ENCODE measurements around the gene LSAMP. TPM values are rescaled to one million over a fixed set of nuclear protein-coding genes. Genes with fewer than 3 reads are reported as not detected.

The LSAMP gene
- total RNA-seq, 4 donors from 2014 or later: 1.9 to 19.7 (median 2.8) TPM

DNA sequence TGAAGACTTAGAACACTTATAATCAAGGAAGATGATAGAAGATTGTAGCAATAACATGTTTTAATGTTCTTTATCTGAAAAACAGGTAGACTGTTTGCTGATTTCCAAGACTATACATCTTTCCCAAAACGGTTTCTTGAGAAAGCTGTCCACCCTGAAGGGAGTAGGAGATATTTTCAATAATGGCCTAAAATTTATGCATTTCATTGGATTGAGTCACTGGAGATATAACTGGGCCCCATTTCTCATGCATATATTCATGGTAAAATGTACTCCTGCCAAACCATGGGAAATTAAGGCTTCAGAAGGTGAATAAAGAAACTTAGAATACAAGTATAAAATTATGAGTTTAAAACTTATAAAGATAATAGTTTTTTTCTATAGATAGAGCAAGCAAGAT is 143.9 kb downstream of the LSAMP start:
- DNase-seq (ENCODE audit: low spot score) (no peak), ATAC-seq (ENCODE audit: low FRiP score) (no peak)
- TF ChIP-seq, protein P1, sequence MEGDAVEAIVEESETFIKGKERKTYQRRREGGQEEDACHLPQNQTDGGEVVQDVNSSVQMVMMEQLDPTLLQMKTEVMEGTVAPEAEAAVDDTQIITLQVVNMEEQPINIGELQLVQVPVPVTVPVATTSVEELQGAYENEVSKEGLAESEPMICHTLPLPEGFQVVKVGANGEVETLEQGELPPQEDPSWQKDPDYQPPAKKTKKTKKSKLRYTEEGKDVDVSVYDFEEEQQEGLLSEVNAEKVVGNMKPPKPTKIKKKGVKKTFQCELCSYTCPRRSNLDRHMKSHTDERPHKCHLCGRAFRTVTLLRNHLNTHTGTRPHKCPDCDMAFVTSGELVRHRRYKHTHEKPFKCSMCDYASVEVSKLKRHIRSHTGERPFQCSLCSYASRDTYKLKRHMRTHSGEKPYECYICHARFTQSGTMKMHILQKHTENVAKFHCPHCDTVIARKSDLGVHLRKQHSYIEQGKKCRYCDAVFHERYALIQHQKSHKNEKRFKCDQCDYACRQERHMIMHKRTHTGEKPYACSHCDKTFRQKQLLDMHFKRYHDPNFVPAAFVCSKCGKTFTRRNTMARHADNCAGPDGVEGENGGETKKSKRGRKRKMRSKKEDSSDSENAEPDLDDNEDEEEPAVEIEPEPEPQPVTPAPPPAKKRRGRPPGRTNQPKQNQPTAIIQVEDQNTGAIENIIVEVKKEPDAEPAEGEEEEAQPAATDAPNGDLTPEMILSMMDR (IDR thresholded peaks at IDR 0.05): no peak

DNA sequence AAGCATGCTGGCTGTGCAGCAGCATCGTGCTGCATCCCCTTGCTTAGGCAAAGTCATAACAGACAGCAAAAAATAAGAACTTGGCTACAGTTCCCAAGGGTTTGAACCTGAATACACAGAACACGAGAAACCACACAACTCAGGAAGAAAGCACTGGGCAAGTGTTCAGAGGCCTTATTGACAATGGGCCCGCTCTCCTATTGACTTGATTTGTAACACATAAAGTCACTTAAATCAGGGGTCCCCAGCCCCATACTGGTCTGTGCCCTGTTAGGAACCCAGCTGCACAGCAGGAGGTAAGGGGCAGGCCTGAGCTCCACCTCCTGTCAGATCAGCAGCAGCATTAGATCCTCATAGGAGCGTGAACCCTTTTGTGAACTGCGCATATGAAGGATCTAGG is 145.1 kb downstream of the LSAMP start:
- DNase-seq (ENCODE audit: low spot score): no peak
- ATAC-seq (ENCODE audit: low FRiP score): no peak
- TF ChIP-seq, protein P1 (IDR thresholded peaks at IDR 0.05): no peak

DNA sequence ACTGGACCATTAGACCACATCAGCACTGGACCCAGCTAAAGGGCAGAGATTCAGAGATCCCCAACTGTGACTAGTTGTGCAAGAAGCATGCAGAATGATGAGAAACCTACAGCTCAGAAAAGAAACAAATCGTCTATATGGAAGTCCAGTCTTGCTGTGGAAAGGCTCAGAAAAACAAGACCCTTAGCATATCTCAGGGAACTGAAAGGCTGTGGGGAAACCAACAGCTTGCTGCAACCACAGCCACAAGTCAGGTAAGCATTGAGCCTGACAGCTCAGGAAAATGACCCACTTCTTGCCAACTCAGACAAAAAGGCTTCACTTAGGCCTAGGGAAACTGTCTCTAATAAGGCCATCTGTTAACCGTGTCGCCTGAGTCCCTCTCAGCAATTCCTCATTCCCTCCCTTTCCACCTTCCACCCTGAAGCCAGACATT is 145.6 kb downstream of the LSAMP start:
- ATAC-seq (ENCODE audit: low FRiP score) (no peak), DNase-seq (ENCODE audit: low spot score) (no peak)
- TF ChIP-seq, protein P1 (IDR thresholded peaks at IDR 0.05): no peak

DNA sequence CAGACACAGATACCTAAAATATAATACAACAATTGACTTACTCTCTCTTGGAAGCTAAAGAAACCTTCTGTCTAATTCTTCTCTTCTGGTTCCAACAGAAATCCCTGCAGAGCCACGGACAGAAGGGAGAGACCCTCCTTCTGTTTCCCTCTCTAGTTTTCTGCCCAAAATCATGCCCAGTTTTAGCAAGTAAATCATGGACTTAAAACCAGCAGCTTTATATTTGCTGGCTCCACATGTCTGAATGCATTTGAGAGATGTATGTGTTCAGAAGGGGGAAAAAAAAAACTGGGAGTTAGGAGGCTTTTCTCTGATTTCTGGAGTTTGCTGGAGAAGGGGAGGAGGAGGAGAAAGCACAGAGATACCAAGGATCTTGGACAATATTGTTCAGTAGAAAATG is 147.1 kb downstream of the LSAMP start:
- no peak for ATAC-seq (ENCODE audit: low FRiP score)
- TF ChIP-seq, protein P1 (IDR thresholded peaks at IDR 0.05): no peak
- no peak for DNase-seq (ENCODE audit: low spot score)

DNA sequence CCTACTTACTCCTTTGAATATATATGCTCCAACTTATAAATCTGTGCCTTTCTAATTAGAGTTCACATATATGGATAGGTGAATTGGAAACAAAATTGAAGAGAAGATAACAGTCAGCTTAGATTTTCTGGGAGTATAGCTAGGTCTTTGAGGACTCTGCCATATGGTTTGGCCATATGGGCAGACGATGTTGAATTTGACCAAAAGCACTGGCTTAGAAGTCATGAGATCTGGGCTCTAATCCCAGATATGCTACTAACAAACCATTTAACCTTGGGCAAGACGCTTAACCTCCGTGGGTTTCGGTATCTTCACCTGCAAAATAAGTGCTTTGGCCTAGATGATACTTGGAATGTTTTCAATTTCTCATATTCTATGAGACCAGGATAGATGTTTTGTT is 154.1 kb downstream of the LSAMP start:
- TF ChIP-seq, protein P1 (IDR thresholded peaks at IDR 0.05): no peak

DNA sequence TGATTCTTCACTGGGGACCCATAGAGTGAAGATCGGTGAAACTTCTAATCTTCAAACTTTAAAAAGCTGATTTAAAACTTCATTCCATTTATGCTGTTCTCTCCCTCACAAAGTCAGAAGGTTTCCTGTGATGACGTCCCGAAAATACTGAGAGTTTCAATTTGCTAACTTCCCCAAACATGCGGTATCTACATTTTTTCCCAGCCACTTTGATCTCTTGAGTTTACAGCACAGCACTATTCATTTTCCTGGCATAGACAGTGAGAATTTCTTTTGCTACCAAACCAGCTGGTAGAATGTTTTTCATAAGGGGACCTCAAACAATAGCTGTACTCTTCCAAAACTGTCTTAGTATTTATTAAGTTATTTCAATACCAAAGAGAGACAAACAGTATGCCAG is 156.8 kb downstream of the LSAMP start:
- ATAC-seq (ENCODE audit: low FRiP score): no peak
- DNase-seq (ENCODE audit: low spot score): no peak
- TF ChIP-seq, protein P1 (IDR thresholded peaks at IDR 0.05): no peak

More for the DNA sequence above, 154.1 kb downstream of the LSAMP start:
- ATAC-seq (ENCODE audit: low FRiP score) (no peak), DNase-seq (ENCODE audit: low spot score) (no peak)

DNA sequence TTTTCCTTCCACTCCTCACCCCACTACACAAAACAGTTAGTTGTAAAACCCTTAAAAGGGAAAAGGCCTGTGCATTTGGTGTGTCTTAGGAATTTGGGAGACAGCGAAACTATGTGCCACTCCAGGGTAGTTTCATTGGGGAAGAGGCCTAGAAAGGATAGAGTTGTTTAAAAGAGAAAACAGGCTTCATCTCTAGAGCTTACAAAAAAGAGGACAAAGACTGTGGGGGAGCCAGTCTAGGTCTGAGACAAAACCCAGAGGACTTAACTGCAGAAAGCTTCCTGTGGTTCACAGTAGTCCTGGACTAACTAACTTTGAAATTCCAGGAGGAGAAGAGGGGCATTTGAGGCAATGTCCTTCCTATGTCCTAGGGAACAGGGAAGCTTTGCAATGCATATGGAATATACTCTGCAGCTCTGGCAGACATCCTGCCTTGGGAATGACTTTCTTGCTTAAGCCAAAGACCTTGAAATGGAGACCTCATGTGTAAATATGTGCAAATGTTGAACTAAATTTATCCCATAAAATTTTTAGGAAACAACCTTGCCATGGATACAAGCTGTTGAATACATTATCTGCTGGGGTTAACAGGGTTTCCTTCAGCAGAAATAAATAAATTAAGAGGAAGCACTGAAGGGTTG is 159.4 kb downstream of the LSAMP start:
- ATAC-seq (ENCODE audit: low FRiP score) (no peak), DNase-seq (ENCODE audit: low spot score) (no peak)
- TF ChIP-seq, protein P1 (IDR thresholded peaks at IDR 0.05): no peak
